Panc1 (cell line): Measurements from ENCODE around the gene CALB2. TPM values are rescaled to one million over a fixed set of nuclear protein-coding genes. Genes with fewer than 3 reads are reported as not detected.

Experiments
- ATAC-seq: fragments of 200-7000 bp; cut with Tn5 transposase; 2 replicates; pipeline ENCODE4 v1.9.1; 2020; ENCODE audit warnings: mild to moderate bottlenecking, moderate library complexity
- BruUV-seq: library from RNA; stranded (reverse); fragments of 400-500 nt; replicated peaks from 2 replicates; lab custom pipeline; 2021; lab: Mats Ljungman, UMichigan
- CTCF ChIA-PET: fragments of 300-600 bp; sonication (Branson Sonifier 250); formaldehyde crosslinking; loops from one replicate; lab custom pipeline; 2022; ENCODE audit warnings: antibody characterized with exemption; lab: Charles Lee
- POLR2A ChIA-PET: fragments of 300-600 bp; sonication (Branson Sonifier 250); formaldehyde crosslinking; loops from one replicate; lab custom pipeline; 2022; ENCODE audit warnings: antibody characterized with exemption; lab: Charles Lee
- DNase-seq: peaks from one replicate; pipeline ENCODE4 v3.0.0-alpha.2; 2010; ENCODE audit warnings: low read depth, low spot score
- H3K27ac ChIP-seq: 2 replicates; pipeline ENCODE4 v1.5.1; 2011; ENCODE audit warnings: mild to moderate bottlenecking, low read length, inconsistent platforms
- H3K27me3 ChIP-seq: fragments of 200-500 bp; sonication (Bioruptor generic); 2 replicates; pipeline ENCODE4 v1.6.0; 2014; ENCODE audit warnings: low read length, inconsistent platforms; ENCODE audit not compliant: control insufficient read depth, insufficient read depth
- H3K36me3 ChIP-seq: fragments of 200-500 bp; sonication (Bioruptor generic); 2 replicates; pipeline ENCODE4 v1.5.1; 2014; ENCODE audit warnings: inconsistent platforms, mild to moderate bottlenecking, low read length, moderate library complexity; ENCODE audit not compliant: control insufficient read depth, insufficient read depth
- H3K4me1 ChIP-seq: 2 replicates; pipeline ENCODE4 v1.5.1; 2011; ENCODE audit warnings: inconsistent platforms, mild to moderate bottlenecking, low read length, moderate library complexity; ENCODE audit not compliant: control insufficient read depth, insufficient read depth
- H3K4me3 ChIP-seq, 2 experiments: 2 replicates each; pipeline ENCODE4 v1.5.1; 2011 to 2012; ENCODE audit warnings: low read depth in 2 of 2, low read length in 2 of 2, mild to moderate bottlenecking in 2 of 2, inconsistent platforms in 1 of 2, moderate library complexity in 1 of 2
- H3K9me3 ChIP-seq: fragments of 200-500 bp; sonication (Bioruptor generic); 2 replicates; pipeline ENCODE4 v1.5.1; 2014; ENCODE audit warnings: low read depth, mild to moderate bottlenecking, inconsistent platforms, low read length, moderate library complexity; ENCODE audit not compliant: control insufficient read depth, insufficient read depth
- POLR2AphosphoS5 ChIP-seq: IDR thresholded peaks from 2 replicates; pipeline ENCODE4 v1.6.1; 2012; ENCODE audit warnings: mild to moderate bottlenecking, low read depth, low read length, moderate library complexity
- REST ChIP-seq, 2 experiments: IDR thresholded peaks; 2 replicates each; pipeline ENCODE4 v1.6.1; 2011 to 2012; ENCODE audit warnings: low read depth in 2 of 2, control low read depth in 1 of 2, low read length in 1 of 2, mild to moderate bottlenecking in 1 of 2, moderate library complexity in 1 of 2; ENCODE audit not compliant: insufficient read depth in 1 of 2
- SIN3A ChIP-seq: IDR thresholded peaks from 2 replicates; pipeline ENCODE4 v1.6.1; 2012; ENCODE audit warnings: low read depth, mild to moderate bottlenecking, low read length, moderate library complexity, borderline replicate concordance; ENCODE audit not compliant: insufficient read depth
- TCF7L2 ChIP-seq: IDR thresholded peaks from 2 replicates; pipeline ENCODE4 v1.6.1; 2011; ENCODE audit warnings: mild to moderate bottlenecking, low read depth, low read length, inconsistent platforms
- in situ Hi-C: cut with HindIII; loops from 2 replicates; pipeline ENCODE4 v1.10.0; 2016; ENCODE audit warnings: low sequenced_read_pairs, low pct_unique_long_range_greater_than_20kb
- intact Hi-C: fragments of 100-400 bp; cut with micrococcal nuclease; formaldehyde crosslinking; loops from one replicate; pipeline ENCODE4 v1.10.0; 2022; ENCODE audit not compliant: unreplicated experiment
- total RNA-seq: library from RNA; stranded (reverse); gene quantifications from one replicate; pipeline ENCODE4 v1.2.1, GENCODE V29; 2021; ENCODE audit not compliant: unreplicated experiment
- TF ChIP-seq, protein P1 (sequence below): fragments of 450-650 bp; IDR thresholded peaks from 2 replicates; pipeline ENCODE4 v1.5.1; 2017; ENCODE audit warnings: mild to moderate bottlenecking

Gene CALB2
- total RNA-seq, 1 experiment from 2014 or later = 0.59 TPM

DNA sequence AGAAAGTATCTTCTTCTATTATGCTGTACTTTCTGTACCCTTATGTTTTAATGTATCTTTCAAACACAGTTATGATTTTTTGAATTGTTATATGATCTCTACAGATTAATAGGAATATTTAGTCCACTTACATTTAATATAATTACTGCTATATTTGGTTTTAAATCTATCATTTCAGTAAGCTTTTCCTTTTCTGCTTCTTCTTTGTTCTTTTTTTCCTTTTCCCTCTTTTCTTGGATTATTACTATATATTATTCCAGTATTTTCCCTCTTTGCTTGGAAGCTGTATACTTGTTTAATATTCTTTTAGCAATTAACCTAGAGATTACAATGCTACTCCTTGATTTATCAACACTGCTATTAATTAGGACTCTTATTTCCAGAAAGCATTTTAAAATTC, 69.9 kb downstream of the CALB2 start:
- in situ Hi-C loops = no loop called here
- Histone ChIP-seq H3K4me3 (no peak overlapping the region), H3K27me3 (no peaks in the 10 kb centered on the region), H3K4me1 (peaks cover 4% of the 10 kb centered on the region; the same call in 1 of the 2 replicates), H3K36me3 (no peaks in the 10 kb centered on the region), H3K9me3 (no peaks in the 10 kb centered on the region), H3K27ac (no peak overlapping the region)
- intact Hi-C loops = no loop called here
- ChIA-PET CTCF (no interaction called here), POLR2A (no interaction called here)
- no TSS peak for BruUV-seq
- DNase-seq = no peak
- ATAC-seq = no peak
- no peak for TF ChIP-seq TCF7L2
- TF ChIP-seq POLR2AphosphoS5 = no peak
- TF ChIP-seq, protein P1, sequence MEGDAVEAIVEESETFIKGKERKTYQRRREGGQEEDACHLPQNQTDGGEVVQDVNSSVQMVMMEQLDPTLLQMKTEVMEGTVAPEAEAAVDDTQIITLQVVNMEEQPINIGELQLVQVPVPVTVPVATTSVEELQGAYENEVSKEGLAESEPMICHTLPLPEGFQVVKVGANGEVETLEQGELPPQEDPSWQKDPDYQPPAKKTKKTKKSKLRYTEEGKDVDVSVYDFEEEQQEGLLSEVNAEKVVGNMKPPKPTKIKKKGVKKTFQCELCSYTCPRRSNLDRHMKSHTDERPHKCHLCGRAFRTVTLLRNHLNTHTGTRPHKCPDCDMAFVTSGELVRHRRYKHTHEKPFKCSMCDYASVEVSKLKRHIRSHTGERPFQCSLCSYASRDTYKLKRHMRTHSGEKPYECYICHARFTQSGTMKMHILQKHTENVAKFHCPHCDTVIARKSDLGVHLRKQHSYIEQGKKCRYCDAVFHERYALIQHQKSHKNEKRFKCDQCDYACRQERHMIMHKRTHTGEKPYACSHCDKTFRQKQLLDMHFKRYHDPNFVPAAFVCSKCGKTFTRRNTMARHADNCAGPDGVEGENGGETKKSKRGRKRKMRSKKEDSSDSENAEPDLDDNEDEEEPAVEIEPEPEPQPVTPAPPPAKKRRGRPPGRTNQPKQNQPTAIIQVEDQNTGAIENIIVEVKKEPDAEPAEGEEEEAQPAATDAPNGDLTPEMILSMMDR = no peak
- TF ChIP-seq SIN3A = no peak
- TF ChIP-seq REST (IDR thresholded peaks at IDR 0.05; ENCODE audit: insufficient read depth in 1 of 2, low read depth in 2 of 2, low read length in 1 of 2) = no peak

GRCh38 chr16:71428883-71429282, 70.4 kb downstream of the CALB2 start:
- no peaks in the 10 kb centered on the region for H3K27me3 ChIP-seq
- H3K36me3 ChIP-seq = no peaks in the 10 kb centered on the region
- no peaks in the 10 kb centered on the region for H3K9me3 ChIP-seq
- in situ Hi-C loops = no loop called here
- intact Hi-C loops = no loop called here
- DNase-seq = no peak
- ChIA-PET CTCF (no interaction called here), POLR2A (no interaction called here)
- no peak overlapping the region for H3K27ac ChIP-seq
- BruUV-seq = no TSS peak
- TF ChIP-seq POLR2AphosphoS5 (no peak), TCF7L2 (no peak), SIN3A (no peak)
- H3K4me3 ChIP-seq = no peak overlapping the region
- peaks cover 4% of the 10 kb centered on the region; the same call in 1 of the 2 replicates for H3K4me1 ChIP-seq
- ATAC-seq = no peak

- BruUV-seq = no TSS peak
- Histone ChIP-seq H3K4me3 (no peak overlapping the region), H3K27me3 (no peaks in the 10 kb centered on the region), H3K9me3 (no peaks in the 10 kb centered on the region), H3K36me3 (no peaks in the 10 kb centered on the region), H3K4me1 (peaks cover 4% of the 10 kb centered on the region; the same call in 1 of the 2 replicates), H3K27ac (no peak overlapping the region)
- ATAC-seq (no peak), DNase-seq (no peak)
- ChIA-PET POLR2A (no interaction called here), CTCF (no interaction called here)
- in situ Hi-C loops (no loop called here), intact Hi-C loops (no loop called here)
- TF ChIP-seq SIN3A (no peak), TCF7L2 (no peak), REST (IDR thresholded peaks at IDR 0.05; ENCODE audit: insufficient read depth in 1 of 2, low read depth in 2 of 2, low read length in 1 of 2) (no peak), POLR2AphosphoS5 (no peak)
- TF ChIP-seq, protein P1 = no peak
Observed at GRCh38 chr16:71429581-71429980, 71.1 kb downstream of the CALB2 start.
